Fibroblast of lung (primary cell): ENCODE data around the gene ENO3. TPM values are rescaled to one million over a fixed set of nuclear protein-coding genes. Genes with fewer than 3 reads are reported as not detected.

Experiments used
- DNase-seq, 2 donors: peaks; one replicate each; pipeline versions ENCODE4 v3.0.0 to v3.0.0-alpha.2; 2010; ENCODE audit warnings: low read depth in 2 of 2
- H2AFZ ChIP-seq: 2 replicates; pipeline ENCODE4 v1.5.1; 2012; ENCODE audit warnings: low read length, control low read depth, inconsistent platforms
- H3K27ac ChIP-seq: 2 replicates; pipeline ENCODE4 v1.5.1; 2011; ENCODE audit warnings: low read length, control low read depth; ENCODE audit not compliant: insufficient read depth
- H3K27me3 ChIP-seq: 2 replicates; pipeline ENCODE4 v1.5.1; 2011; ENCODE audit warnings: mild to moderate bottlenecking, low read length; ENCODE audit not compliant: control insufficient read depth, insufficient read depth
- H3K36me3 ChIP-seq: 2 replicates; pipeline ENCODE4 v1.5.1; 2011; ENCODE audit warnings: low read length; ENCODE audit not compliant: control insufficient read depth, insufficient read depth
- H3K4me1 ChIP-seq: 2 replicates; pipeline ENCODE4 v1.5.1; 2011; ENCODE audit warnings: low read length; ENCODE audit not compliant: control insufficient read depth, insufficient read depth; ENCODE audit errors: extremely low read depth
- H3K4me2 ChIP-seq: 2 replicates; pipeline ENCODE4 v1.5.1; 2011; ENCODE audit warnings: low read length, control low read depth; ENCODE audit not compliant: insufficient read depth; ENCODE audit errors: extremely low read depth
- H3K4me3 ChIP-seq, 4 experiments: fragments of 200-600 bp in 1 of 4; sonication (generic) in 1 of 4; replicated peaks in 1 of 4; 2 replicates each; pipeline ENCODE4 v1.5.1; 2011 to 2016; ENCODE audit warnings: low read length in 4 of 4, low read depth in 3 of 4, mild to moderate bottlenecking in 3 of 4, control low read depth in 2 of 4, inconsistent platforms in 1 of 4, mixed read lengths in 1 of 4; ENCODE audit not compliant: insufficient read depth in 1 of 4; ENCODE audit errors: control extremely low read depth in 1 of 4
- H3K79me2 ChIP-seq: 2 replicates; pipeline ENCODE4 v1.5.1; 2012; ENCODE audit warnings: mild to moderate bottlenecking, low read length, inconsistent platforms; ENCODE audit not compliant: control insufficient read depth, insufficient read depth
- H3K9ac ChIP-seq: 2 replicates; pipeline ENCODE4 v1.5.1; 2011; ENCODE audit warnings: mild to moderate bottlenecking, low read length, control low read depth; ENCODE audit not compliant: insufficient read depth
- H3K9me3 ChIP-seq: 2 replicates; pipeline ENCODE4 v1.5.1; 2012; ENCODE audit warnings: low read depth, low read length; ENCODE audit not compliant: control insufficient read depth, insufficient read depth
- H4K20me1 ChIP-seq: 2 replicates; pipeline ENCODE4 v1.5.1; 2011; ENCODE audit warnings: low read length; ENCODE audit not compliant: control insufficient read depth, insufficient read depth; ENCODE audit errors: extremely low read depth
- EZH2 ChIP-seq: IDR thresholded peaks from 2 replicates; pipeline ENCODE4 v1.5.1; 2012; ENCODE audit warnings: low read length, control low read depth, mild to moderate bottlenecking; ENCODE audit errors: missing control alignments
- polyA plus RNA-seq, 2 donors: library from polyadenylated mRNA; depleted of rRNA in 1 of 2; stranded (reverse) in 1 of 2; unstranded in 1 of 2; fragments of >200 nt; gene quantifications; 2 replicates each; pipeline ENCODE4 v1.2.1, GENCODE V29; 2011 to 2012; ENCODE audit warnings: missing spikeins in 1 of 2
- total RNA-seq: library from RNA; depleted of rRNA; stranded (reverse); fragments of >200 nt; gene quantifications from 2 replicates; pipeline ENCODE4 v1.2.1, GENCODE V29; 2014
- TF ChIP-seq, protein P1 (sequence below), 2 donors: IDR thresholded peaks in 1 of 2; conservative IDR thresholded peaks in 1 of 2; 1 replicate in 1 of 2; 2 replicates in 1 of 2; pipeline ENCODE4 v1.5.1; 2011 to 2012; ENCODE audit warnings: low read length in 2 of 2, control low read depth in 1 of 2, inconsistent platforms in 1 of 2, low read depth in 1 of 2, mild to moderate bottlenecking in 1 of 2

The ENO3 gene
- total and polyA plus RNA-seq, 2 donors (not counting 1 experiment from before 2014, with no cell fraction given): 2.0 to 4.3 TPM

DNA sequence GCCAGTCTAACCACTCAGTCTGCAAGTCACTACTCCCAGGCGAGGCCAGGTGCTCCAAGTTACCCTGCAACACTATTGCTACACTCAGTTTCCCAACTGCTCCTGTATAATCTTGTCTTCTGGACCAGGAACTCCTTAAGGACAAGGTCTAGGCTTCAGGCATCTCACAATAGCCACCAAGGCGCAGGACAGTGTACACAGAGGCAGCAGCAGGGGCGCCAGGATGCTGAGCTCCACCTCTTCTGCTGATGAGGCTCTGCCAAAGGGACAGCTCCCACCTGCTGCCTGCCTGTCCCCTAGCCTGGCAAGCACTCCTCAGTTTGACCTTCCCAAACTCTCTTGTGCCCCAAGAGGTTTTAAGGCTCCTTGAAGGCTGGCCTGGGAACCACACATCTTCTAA lies 14.5 kb upstream of the ENO3 start:
- no peaks in the 10 kb centered on the region for H3K9me3 ChIP-seq

DNA sequence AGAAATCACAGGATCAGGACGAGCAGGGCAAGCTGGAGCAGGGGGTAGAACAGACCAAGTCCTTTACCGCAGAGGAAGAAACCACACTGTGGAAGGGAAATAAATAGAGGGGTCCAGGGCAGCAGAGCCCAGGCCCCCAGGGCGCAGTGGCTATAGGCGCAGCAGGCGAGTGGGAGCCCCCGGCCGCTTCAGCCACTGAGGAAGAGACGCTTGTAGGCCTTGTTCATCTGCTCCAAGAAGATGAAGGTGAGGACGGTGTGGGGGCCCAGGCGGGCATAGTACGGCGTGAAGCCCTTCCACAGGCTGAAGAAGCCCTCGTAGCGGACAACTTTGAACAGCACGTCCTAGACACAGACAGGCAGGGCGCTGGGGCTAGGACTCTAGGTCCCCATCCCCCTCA lies 13.4 kb upstream of the ENO3 start:
- Histone ChIP-seq H2AFZ (no peak overlapping the region), H3K36me3 (peaks cover 17% of the 10 kb centered on the region), H3K4me2 (no peak overlapping the region), H3K27ac (no peak overlapping the region), H3K4me1 (peaks cover 15% of the 10 kb centered on the region), H3K9me3 (no peaks in the 10 kb centered on the region), H3K27me3 (no peaks in the 10 kb centered on the region), H3K9ac (no peak overlapping the region), H4K20me1 (no peaks in the 10 kb centered on the region), H3K4me3 (no peak overlapping the region), H3K79me2 (peaks cover 37% of the 10 kb centered on the region)
- no peak for TF ChIP-seq EZH2
- TF ChIP-seq, protein P1, sequence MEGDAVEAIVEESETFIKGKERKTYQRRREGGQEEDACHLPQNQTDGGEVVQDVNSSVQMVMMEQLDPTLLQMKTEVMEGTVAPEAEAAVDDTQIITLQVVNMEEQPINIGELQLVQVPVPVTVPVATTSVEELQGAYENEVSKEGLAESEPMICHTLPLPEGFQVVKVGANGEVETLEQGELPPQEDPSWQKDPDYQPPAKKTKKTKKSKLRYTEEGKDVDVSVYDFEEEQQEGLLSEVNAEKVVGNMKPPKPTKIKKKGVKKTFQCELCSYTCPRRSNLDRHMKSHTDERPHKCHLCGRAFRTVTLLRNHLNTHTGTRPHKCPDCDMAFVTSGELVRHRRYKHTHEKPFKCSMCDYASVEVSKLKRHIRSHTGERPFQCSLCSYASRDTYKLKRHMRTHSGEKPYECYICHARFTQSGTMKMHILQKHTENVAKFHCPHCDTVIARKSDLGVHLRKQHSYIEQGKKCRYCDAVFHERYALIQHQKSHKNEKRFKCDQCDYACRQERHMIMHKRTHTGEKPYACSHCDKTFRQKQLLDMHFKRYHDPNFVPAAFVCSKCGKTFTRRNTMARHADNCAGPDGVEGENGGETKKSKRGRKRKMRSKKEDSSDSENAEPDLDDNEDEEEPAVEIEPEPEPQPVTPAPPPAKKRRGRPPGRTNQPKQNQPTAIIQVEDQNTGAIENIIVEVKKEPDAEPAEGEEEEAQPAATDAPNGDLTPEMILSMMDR (conservative IDR thresholded peaks at IDR 0.05 in 1 of 2, IDR thresholded peaks at IDR 0.05 in 1 of 2; ENCODE audit: low read depth in 1 of 2, low read length in 2 of 2): no peak
- no peak for DNase-seq

More for the DNA sequence above, 14.5 kb upstream of the ENO3 start:
- H3K27me3 ChIP-seq: no peaks in the 10 kb centered on the region
- H2AFZ ChIP-seq: no peak overlapping the region
- no peak overlapping the region for H3K27ac ChIP-seq
- TF ChIP-seq, protein P1 (conservative IDR thresholded peaks at IDR 0.05 in 1 of 2, IDR thresholded peaks at IDR 0.05 in 1 of 2; ENCODE audit: low read depth in 1 of 2, low read length in 2 of 2): no peak
- no peak for TF ChIP-seq EZH2
- H3K4me3 ChIP-seq: no peak overlapping the region
- H3K9ac ChIP-seq: no peak overlapping the region
- H3K4me1 ChIP-seq: peaks cover 13% of the 10 kb centered on the region
- peaks cover 26% of the 10 kb centered on the region for H3K79me2 ChIP-seq
- no peak for DNase-seq
- H3K4me2 ChIP-seq: no peak overlapping the region
- H4K20me1 ChIP-seq: no peaks in the 10 kb centered on the region
- H3K36me3 ChIP-seq: peaks cover 13% of the 10 kb centered on the region

DNA sequence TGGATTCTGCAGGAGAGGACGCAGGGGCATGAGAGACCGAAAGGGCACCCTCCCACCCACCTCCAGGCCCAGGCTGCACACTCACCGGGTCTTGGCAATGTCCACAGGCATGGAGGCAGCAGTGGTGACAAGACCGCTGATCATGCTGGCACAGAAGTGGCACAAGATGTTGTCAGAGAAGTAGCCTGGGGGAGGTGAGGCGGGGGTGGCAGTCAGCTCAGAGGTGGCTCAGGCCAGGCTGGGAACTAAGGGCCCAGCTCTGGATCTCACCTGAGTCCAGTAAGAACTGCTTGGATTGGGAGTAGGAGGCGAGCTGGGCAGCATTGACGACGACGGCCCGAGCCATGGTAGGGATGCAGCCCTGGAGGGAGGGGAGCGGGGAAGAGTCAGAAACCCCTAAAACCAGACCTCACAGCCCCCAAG lies 12.8 kb upstream of the ENO3 start:
- TF ChIP-seq, protein P1 (conservative IDR thresholded peaks at IDR 0.05 in 1 of 2, IDR thresholded peaks at IDR 0.05 in 1 of 2; ENCODE audit: low read depth in 1 of 2, low read length in 2 of 2): no peak
- TF ChIP-seq EZH2: no peak
- Histone ChIP-seq H3K36me3 (peaks cover 22% of the 10 kb centered on the region), H3K9ac (no peak overlapping the region), H3K9me3 (no peaks in the 10 kb centered on the region), H3K4me3 (peak overlapping the region in 1 of 4 experiments; percentile 93), H2AFZ (no peak overlapping the region), H3K4me2 (peak overlapping the region; percentile 100), H3K27ac (no peak overlapping the region), H3K4me1 (peaks cover 17% of the 10 kb centered on the region), H4K20me1 (no peaks in the 10 kb centered on the region), H3K27me3 (no peaks in the 10 kb centered on the region), H3K79me2 (peaks cover 42% of the 10 kb centered on the region)
- DNase-seq: no peak
